Endothelial cell of umbilical vein (primary cell): ENCODE results near the gene UPK3A. TPM values are rescaled to one million over a fixed set of nuclear protein-coding genes. Genes with fewer than 3 reads are reported as not detected.

Source experiments
- BruUV-seq: library from RNA; stranded (reverse); fragments of 400-500 nt; replicated peaks from 2 replicates; lab custom pipeline; 2021; lab: Mats Ljungman, UMichigan
- CTCF ChIA-PET: fragments of 300-600, 350-600 bp; sonication (Branson Sonifier 250); formaldehyde crosslinking; loops from one replicate; lab custom pipeline; 2021; ENCODE audit warnings: antibody characterized with exemption, inconsistent platforms; lab: Charles Lee
- POLR2A ChIA-PET: fragments of 300-600, 350-600 bp; sonication (Branson Sonifier 250); formaldehyde crosslinking; loops from one replicate; lab custom pipeline; 2021; ENCODE audit warnings: antibody characterized with exemption, inconsistent platforms; lab: Charles Lee
- DNase-seq: peaks from one replicate; pipeline ENCODE4 v3.0.0-alpha.2; 2011; ENCODE audit warnings: low read depth, low spot score
- FAIRE-seq: peaks from 2 replicates; lab custom pipeline; 2011; peaks lifted over from hg19 to GRCh38; lab: Jason Lieb, UNC
- H2AFZ ChIP-seq: 2 replicates; pipeline ENCODE4 v1.6.0; 2012; ENCODE audit warnings: low read depth, low read length, control low read depth, inconsistent platforms
- H3K27ac ChIP-seq: 2 replicates; pipeline ENCODE4 v1.5.1; 2011; ENCODE audit warnings: low read depth, mild to moderate bottlenecking, control low read depth, low read length, moderate library complexity; ENCODE audit not compliant: insufficient read depth
- H3K27me3 ChIP-seq, 2 experiments: 2 replicates each; pipeline versions ENCODE4 v1.6.0 to v1.6.1; 2011; ENCODE audit warnings: low read length in 2 of 2, mixed read lengths in 1 of 2; ENCODE audit not compliant: control insufficient read depth in 2 of 2, insufficient read depth in 2 of 2
- H3K36me3 ChIP-seq, 2 experiments: 2 replicates in 1 of 2; 3 replicates in 1 of 2; pipeline ENCODE4 v1.5.1; 2011; ENCODE audit warnings: low read length in 2 of 2, mild to moderate bottlenecking in 1 of 2, moderate library complexity in 1 of 2; ENCODE audit not compliant: control insufficient read depth in 2 of 2, insufficient read depth in 2 of 2; ENCODE audit errors: extremely low read depth in 1 of 2
- H3K4me1 ChIP-seq: 3 replicates; pipeline ENCODE4 v1.5.1; 2011; ENCODE audit warnings: mild to moderate bottlenecking, low read length; ENCODE audit not compliant: control insufficient read depth, insufficient read depth; ENCODE audit errors: extremely low read depth
- H3K4me2 ChIP-seq: 2 replicates; pipeline ENCODE4 v1.6.1; 2011; ENCODE audit warnings: low read length, control low read depth, mixed read lengths; ENCODE audit not compliant: insufficient read depth
- H3K4me3 ChIP-seq, 3 experiments: fragments of 200-600 bp in 1 of 3; sonication (generic), shearing (Covaris generic) in 1 of 3; replicated peaks in 1 of 3; 2 replicates each; pipeline ENCODE4 v1.5.1; 2011 to 2016; ENCODE audit warnings: control low read depth in 3 of 3, low read length in 3 of 3, mild to moderate bottlenecking in 2 of 3, inconsistent platforms in 1 of 3, low read depth in 1 of 3, moderate library complexity in 1 of 3; ENCODE audit not compliant: insufficient read depth in 1 of 3
- H3K79me2 ChIP-seq: 2 replicates; pipeline ENCODE4 v1.6.0; 2012; ENCODE audit warnings: low read length, inconsistent platforms; ENCODE audit not compliant: control insufficient read depth, insufficient read depth
- H3K9ac ChIP-seq: replicated peaks from 2 replicates; pipeline ENCODE3; 2011; ENCODE audit warnings: low read length, control low read depth; ENCODE audit not compliant: insufficient read depth; ENCODE audit errors: extremely low read depth
- H3K9me1 ChIP-seq: replicated peaks from 3 replicates; pipeline ENCODE4 v1.6.0; 2011; ENCODE audit warnings: mild to moderate bottlenecking, low read length; ENCODE audit not compliant: control insufficient read depth, insufficient read depth; ENCODE audit errors: extremely low read depth
- H3K9me3 ChIP-seq: replicated peaks from 2 replicates; pipeline ENCODE4 v1.5.1; 2012; ENCODE audit warnings: low read length, inconsistent platforms; ENCODE audit not compliant: control insufficient read depth, insufficient read depth
- H4K20me1 ChIP-seq: replicated peaks from 2 replicates; pipeline ENCODE3; 2011; ENCODE audit warnings: mild to moderate bottlenecking, low read length; ENCODE audit not compliant: control insufficient read depth, insufficient read depth; ENCODE audit errors: extremely low read depth
- EZH2 ChIP-seq: IDR thresholded peaks from 2 replicates; pipeline ENCODE4 v1.6.1; 2012; ENCODE audit warnings: borderline replicate concordance, low read depth, mild to moderate bottlenecking, moderate library complexity, low read length, inconsistent platforms; ENCODE audit not compliant: severe bottlenecking
- FOS ChIP-seq: IDR thresholded peaks from 2 replicates; pipeline ENCODE4 v1.6.1; 2011; ENCODE audit warnings: mild to moderate bottlenecking, low read length, moderate library complexity, borderline replicate concordance; ENCODE audit not compliant: insufficient read depth
- GATA2 ChIP-seq: IDR thresholded peaks from 2 replicates; pipeline ENCODE4 v1.7.0; 2011; ENCODE audit warnings: low read depth, mild to moderate bottlenecking, moderate library complexity, mixed read lengths, low read length; ENCODE audit not compliant: insufficient read length, insufficient read depth
- JUN ChIP-seq: IDR thresholded peaks from 2 replicates; pipeline ENCODE4 v1.6.1; 2011; ENCODE audit warnings: borderline replicate concordance, low read depth; ENCODE audit not compliant: insufficient read length, insufficient read depth
- MYC ChIP-seq: IDR thresholded peaks from one replicate; pipeline ENCODE4 v1.6.1; 2011; ENCODE audit warnings: mild to moderate bottlenecking, low read depth, low read length
- POLR2A ChIP-seq: IDR thresholded peaks from 2 replicates; pipeline ENCODE4 v1.6.1; 2012; ENCODE audit warnings: low read depth, mild to moderate bottlenecking, control low read depth, low read length
- POLR2AphosphoS5 ChIP-seq: IDR thresholded peaks from 2 replicates; pipeline ENCODE4 v1.6.1; 2012; ENCODE audit warnings: low read depth, mild to moderate bottlenecking, control low read depth, low read length, moderate library complexity; ENCODE audit not compliant: insufficient read depth
- dilution Hi-C: fragments of 300-500 bp; cut with MboI; formaldehyde crosslinking; loops from one replicate; pipeline ENCODE4 v1.15.0; 2019; ENCODE audit warnings: low sequenced_read_pairs; ENCODE audit not compliant: extremely low pct_ligation_motif_present
- intact Hi-C: fragments of 100-400 bp; cut with micrococcal nuclease; formaldehyde crosslinking; loops from one replicate; pipeline ENCODE4 v1.10.0; 2022
- polyA plus RNA-seq, 4 experiments: library from polyadenylated mRNA; depleted of rRNA in 3 of 4; stranded (reverse) in 3 of 4; unstranded in 1 of 4; fragments of >200 nt; gene quantifications; 2 replicates each; pipeline versions ENCODE4 v1.2.1 to v1.2.3, GENCODE V29; 2011 to 2012; ENCODE audit warnings: missing spikeins in 1 of 4
- total RNA-seq: library from RNA; stranded (reverse); gene quantifications from 2 replicates; pipeline ENCODE4 v1.2.3, GENCODE V29; 2021
- TF ChIP-seq, protein P1 (sequence below), 2 donors: IDR thresholded peaks; 1 replicate in 1 of 2; 2 replicates in 1 of 2; pipeline ENCODE4 v1.5.1; 2011; ENCODE audit warnings: low read length in 2 of 2, mild to moderate bottlenecking in 2 of 2, moderate library complexity in 2 of 2, control low read depth in 1 of 2, inconsistent platforms in 1 of 2, low read depth in 1 of 2; ENCODE audit not compliant: insufficient read depth in 1 of 2; ENCODE audit errors: extremely low read depth in 1 of 2
- TF ChIP-seq, protein P2 (sequence below): IDR thresholded peaks from 2 replicates; pipeline ENCODE4 v1.6.1; 2011; ENCODE audit not compliant: insufficient read depth, insufficient read length

UPK3A gene
- total and polyA plus RNA-seq, 2 donors (not counting 3 experiments of a cell fraction or from before 2014, with no cell fraction given), result not detected

DNA sequence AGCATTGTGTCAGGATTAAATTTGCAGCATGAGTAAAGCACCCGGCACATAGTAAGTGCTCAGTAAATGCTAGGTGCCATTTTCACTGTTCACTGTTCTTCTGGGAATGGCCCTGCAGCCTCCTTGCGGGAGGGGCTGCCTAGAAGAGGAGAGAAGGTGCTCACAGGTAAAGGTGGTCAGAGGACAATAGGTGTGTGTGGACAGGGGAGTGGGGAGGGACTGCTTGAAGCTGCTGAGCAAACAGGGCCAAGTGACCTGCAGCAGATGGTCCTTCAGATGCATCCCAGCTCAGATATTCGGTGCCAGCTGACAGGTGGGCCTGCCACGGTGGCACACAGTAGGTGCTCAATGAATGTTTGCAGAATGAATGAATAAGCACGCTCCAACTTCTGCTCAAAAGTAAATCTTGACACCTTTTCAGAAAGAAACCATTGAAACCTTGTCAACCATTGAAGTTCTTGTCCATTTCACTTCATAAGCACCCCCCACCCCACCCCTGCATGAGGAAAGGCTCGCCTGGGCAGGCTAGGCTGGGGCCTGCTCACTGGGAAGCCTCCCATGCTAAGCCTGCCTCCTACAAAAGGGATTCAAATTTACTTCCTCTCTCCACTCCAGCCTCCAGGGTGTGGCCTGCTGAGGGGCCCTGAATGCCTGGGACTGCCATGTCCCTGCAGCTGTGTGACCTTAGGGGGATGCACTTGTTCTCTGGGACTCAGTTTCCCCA is 45.6 kb upstream of the UPK3A start:
- FAIRE-seq (no peak), DNase-seq (no peak)
- no peaks in the 10 kb centered on the region for H3K27me3 ChIP-seq
- no peak for TF ChIP-seq FOS
- TF ChIP-seq GATA2, result no peak
- no peak for TF ChIP-seq POLR2A
- TF ChIP-seq EZH2, result no peak
- TF ChIP-seq, protein P1, sequence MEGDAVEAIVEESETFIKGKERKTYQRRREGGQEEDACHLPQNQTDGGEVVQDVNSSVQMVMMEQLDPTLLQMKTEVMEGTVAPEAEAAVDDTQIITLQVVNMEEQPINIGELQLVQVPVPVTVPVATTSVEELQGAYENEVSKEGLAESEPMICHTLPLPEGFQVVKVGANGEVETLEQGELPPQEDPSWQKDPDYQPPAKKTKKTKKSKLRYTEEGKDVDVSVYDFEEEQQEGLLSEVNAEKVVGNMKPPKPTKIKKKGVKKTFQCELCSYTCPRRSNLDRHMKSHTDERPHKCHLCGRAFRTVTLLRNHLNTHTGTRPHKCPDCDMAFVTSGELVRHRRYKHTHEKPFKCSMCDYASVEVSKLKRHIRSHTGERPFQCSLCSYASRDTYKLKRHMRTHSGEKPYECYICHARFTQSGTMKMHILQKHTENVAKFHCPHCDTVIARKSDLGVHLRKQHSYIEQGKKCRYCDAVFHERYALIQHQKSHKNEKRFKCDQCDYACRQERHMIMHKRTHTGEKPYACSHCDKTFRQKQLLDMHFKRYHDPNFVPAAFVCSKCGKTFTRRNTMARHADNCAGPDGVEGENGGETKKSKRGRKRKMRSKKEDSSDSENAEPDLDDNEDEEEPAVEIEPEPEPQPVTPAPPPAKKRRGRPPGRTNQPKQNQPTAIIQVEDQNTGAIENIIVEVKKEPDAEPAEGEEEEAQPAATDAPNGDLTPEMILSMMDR (IDR thresholded peaks at IDR 0.05; ENCODE audit: extremely low read depth in 1 of 2, insufficient read depth in 1 of 2, low read depth in 1 of 2, low read length in 2 of 2), result no peak
- TF ChIP-seq, protein P2, sequence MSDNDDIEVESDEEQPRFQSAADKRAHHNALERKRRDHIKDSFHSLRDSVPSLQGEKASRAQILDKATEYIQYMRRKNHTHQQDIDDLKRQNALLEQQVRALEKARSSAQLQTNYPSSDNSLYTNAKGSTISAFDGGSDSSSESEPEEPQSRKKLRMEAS, result no peak
- no peak for TF ChIP-seq MYC
- no peak for TF ChIP-seq POLR2AphosphoS5
- TF ChIP-seq JUN, result no peak
- intact Hi-C loops, result no loop called here
- no peaks in the 10 kb centered on the region for H3K9me3 ChIP-seq
- H3K9ac ChIP-seq, result no peak overlapping the region
- H3K4me3 ChIP-seq, result no peak overlapping the region
- POLR2A ChIA-PET, result no interaction called here
- BruUV-seq, result no TSS peak
- H2AFZ ChIP-seq, result no peak overlapping the region
- H3K36me3 ChIP-seq, result no peaks in the 10 kb centered on the region
- H3K27ac ChIP-seq, result no peak overlapping the region
- peaks cover 10% of the 10 kb centered on the region for H3K4me1 ChIP-seq
- H3K79me2 ChIP-seq, result no peaks in the 10 kb centered on the region
- H3K4me2 ChIP-seq, result no peak overlapping the region
- dilution Hi-C loops, result no loop called here
- CTCF ChIA-PET, result no interaction called here
- no peaks in the 10 kb centered on the region for H3K9me1 ChIP-seq
- H4K20me1 ChIP-seq, result no peaks in the 10 kb centered on the region
